HG02943 (cell line): ENCODE measurements around the gene AMER3.

Experiments used
- ATAC-seq: cut with Tn5 transposase; IDR thresholded peaks from one replicate; pipeline ENCODE4 v1.9.1; 2021; ENCODE audit warnings: mild to moderate bottlenecking, low read depth, moderate library complexity; ENCODE audit not compliant: unreplicated experiment

The AMER3 gene

DNA sequence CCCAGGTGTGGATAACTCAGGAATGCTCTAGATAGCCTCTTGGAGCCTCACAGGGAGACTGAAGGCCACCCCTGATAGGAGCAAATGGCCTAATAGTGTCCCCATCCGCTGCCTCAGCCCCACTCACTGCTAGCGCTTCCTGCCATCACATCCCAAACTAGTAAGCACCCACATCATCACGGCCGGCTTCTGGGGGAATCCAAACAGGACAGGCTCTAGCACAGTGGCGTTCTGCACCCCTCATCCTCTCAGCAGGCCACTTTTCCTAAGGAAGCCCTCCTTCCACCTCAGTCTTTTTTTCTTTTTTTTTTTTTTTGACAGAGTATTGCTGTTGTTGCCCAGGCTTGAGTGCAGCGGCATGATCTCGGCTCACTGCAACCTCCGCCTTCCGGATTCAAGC is 6.3 kb upstream of the AMER3 start:
- ATAC-seq, result no peak

DNA sequence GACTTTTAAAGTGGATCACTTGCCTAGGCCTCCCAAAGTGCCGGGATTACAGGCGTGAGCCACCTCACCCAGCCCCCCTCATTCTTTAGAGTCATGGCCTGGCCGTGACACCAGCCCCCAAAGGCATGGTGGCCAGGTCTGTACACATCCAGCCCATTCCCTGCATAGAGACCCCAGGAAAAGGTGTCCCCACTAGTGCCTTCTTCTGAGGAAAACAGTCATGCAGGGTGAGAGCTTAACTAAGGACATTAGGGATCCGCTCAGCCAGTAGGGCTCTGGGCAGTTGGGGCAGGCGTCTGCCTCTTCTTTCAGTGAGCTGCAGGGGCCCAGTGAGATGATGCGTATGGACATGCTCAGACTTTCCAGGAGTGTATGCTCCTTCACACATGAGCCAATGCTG is 5.7 kb upstream of the AMER3 start:
- no peak for ATAC-seq

GRCh38 chr2:130754811-130755210 is 529 bp upstream of the AMER3 start:
- no peak for ATAC-seq

GRCh38 chr2:130756053-130756873 is 923 bp downstream of the AMER3 start:
- no peak for ATAC-seq

- ATAC-seq, result no peak
These were observed 1.7 kb downstream of the AMER3 start for GRCh38 chr2:130756874-130757668.

- no peak for ATAC-seq
These were observed 4.8 kb downstream of the AMER3 start for GRCh38 chr2:130759906-130760753.

DNA sequence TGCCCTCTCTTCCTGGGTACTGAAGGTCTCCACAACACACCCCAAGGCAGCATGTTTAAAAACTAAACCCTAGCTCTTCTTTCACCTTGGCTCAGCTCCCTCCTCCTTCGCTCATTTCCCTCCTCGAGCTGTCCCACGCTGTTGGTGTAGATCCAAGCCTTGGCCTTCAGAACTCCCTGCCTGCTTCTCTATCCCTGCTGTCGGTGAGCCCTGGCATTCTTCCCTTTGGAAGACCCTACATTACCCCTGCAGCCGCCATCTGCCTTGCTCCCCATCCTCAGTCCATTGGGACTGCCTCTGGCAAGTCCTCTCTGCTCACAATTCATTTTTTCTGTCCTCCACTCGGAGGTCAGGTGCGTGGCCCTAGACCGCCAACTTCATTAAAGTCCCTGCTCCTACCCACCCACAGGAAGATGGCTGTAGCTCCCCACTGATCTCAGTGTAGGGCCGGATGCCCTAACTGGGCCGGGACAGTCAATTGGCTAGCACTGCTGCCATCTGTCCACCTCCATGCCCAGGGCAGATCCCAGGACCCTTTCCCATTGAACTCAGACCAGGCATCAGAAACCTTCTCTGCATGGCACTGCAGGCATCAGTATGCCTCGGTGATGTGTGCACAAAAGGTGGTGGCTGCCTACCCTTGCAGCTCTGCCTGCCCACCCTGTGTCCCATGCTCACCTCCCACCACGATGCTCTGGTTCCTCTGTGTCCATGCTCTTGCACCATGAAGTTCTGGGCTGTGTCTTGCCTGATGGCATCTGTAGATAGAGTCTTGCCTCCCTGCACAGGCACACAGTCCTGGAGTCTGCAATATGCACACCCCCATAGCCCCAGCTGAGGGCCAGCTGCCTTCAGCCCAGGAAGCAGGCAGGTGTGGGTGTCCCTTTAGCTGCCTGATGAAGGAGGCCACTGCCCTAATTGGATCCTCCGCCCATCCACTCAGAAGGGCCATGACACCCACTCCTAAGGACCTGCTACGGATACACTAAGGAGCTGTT is 5.7 kb downstream of the AMER3 start:
- no peak for ATAC-seq

DNA sequence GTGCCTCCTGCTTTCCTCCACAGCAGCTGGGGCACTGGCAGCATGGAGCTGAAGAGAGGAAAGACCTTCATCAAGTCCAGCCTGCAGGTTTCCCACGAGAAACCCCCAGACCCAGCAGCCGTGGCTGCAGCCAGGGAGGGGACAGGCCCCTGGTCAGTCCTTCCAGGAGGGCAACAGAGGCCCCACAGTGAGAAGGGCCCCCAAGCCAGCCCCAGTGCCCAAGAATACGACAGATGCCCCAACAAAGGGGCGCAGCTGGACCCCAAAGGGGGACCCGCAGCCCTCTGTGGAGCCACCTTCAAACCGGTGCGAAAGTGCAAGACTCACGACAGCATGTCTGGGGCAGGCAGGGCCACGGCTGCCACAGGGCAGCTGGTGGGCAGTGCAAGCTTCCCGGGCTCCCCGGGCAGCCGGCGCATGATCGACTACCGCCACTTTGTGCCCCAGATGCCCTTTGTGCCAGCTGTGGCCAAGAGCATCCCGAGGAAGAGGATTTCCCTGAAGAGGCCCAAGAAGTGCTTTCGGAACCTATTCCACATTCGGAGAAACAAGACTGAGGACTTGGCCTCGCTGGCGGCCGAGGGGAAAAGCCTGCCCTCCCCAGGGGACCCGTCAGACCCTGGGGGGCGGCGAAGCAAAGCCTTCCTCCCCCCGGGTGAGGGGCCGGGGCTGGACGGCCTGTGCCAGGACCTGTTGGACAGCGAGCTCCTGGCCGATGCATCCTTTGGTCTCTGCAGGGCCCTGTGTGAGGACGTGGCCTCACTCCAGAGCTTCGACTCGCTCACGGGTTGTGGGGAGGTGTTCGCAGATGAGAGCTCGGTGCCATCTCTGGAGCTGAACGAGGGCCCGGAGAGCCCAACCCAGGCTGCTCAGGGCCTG is 6.9 kb downstream of the AMER3 start:
- ATAC-seq, result no peak

DNA sequence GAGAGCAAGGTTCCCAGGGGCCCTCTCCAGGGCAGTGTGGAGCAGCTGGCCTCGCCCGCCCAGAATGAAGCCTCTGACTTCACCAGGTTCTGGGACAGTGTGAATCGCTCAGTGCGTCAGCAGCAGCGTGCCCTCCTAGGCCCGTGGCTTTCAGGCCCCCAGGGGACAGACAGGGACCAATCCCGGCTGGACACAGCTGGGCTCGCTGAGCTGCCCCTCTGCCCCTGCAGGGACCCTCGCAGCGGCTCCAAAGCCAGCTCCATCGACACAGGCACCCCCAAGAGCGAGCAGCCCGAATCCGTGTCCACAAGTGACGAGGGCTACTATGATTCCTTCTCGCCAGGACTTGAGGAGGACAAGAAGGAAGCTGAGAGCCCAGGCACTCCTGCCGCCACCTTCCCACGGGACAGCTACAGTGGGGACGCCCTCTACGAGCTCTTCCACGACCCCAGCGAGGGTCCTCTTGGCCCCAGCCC is 7.6 kb downstream of the AMER3 start:
- ATAC-seq, result no peak

- ATAC-seq, result no peak
These were observed 8.1 kb downstream of the AMER3 start for GRCh38 chr2:130763405-130763804.

DNA sequence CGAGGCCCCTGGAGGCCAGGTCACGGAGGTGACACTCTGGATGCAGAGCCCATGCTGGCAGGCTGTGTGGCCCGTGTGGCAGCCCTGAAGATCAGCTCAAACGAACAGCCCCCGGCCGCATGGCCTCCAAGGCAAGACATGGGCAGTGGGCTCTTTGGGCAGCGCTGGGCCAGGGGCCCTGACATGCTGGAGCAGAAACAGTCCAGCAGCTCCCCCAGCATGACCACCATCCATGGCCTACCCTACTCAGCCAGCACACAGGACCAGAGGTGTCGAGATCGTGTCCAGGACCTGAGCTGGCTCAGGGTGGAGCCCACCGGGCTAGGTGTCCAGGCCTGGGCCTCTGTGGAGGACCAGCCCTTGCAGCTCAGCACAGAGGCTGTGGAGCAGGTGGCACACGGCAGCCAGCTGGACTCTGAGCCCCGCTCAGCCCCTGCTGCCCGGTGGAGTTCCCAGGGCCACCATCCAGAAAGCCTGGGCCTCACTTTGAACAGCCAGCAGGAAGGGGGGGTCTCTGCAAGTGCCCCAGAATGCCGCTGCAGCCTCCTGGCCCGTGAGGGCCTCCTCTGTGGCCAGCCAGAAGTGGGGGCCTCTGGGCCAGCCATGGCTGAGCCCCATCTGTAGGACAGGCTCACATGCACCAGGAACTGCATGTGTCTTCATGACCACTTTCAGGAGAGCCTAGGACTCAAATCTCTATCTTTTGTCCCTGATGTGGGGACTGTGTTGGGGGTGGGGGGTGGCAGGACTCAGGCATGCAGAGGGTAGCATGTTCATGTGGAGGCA is 8.9 kb downstream of the AMER3 start:
- no peak for ATAC-seq

- ATAC-seq, result no peak
These were observed 9.4 kb downstream of the AMER3 start for GRCh38 chr2:130764821-130765115.

DNA sequence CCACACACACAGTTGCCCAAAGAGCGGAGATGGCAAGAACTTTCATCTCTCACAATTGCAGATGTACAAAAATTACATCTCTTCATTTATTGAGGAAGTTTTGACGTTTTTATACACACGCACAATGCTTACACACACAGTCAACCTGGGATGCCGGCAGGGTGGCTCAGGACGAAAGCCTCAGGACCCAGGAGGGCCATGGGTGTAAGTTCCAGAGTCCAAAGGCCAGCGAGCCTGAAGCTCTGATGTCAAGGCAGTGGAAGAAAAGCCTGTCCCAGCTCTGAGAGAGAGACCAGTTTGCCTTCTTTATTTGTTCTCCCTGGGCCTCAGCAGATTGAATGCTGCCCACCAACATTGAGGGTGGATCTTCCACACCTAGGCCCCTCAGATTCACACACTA is 10.1 kb downstream of the AMER3 start:
- no peak for ATAC-seq

- no peak for ATAC-seq
These were observed 10.7 kb downstream of the AMER3 start for GRCh38 chr2:130766037-130766436.

- no peak for ATAC-seq
These were observed 11.5 kb downstream of the AMER3 start for GRCh38 chr2:130766711-130767407.

- no peak for ATAC-seq
These were observed 12.1 kb downstream of the AMER3 start for GRCh38 chr2:130767408-130767775.

- no peak for ATAC-seq
These were observed 13.0 kb downstream of the AMER3 start for GRCh38 chr2:130768191-130768855.
